ENCODE results near the gene HMCN2. TPM values are rescaled to one million over a fixed set of nuclear protein-coding genes. Genes with fewer than 3 reads are reported as not detected.

HMCN2 gene
- total RNA-seq, 4 donors from 2014 or later: 9.6 to 21.1 (median 15.5) TPM

- TF ChIP-seq EP300 (IDR thresholded peaks at IDR 0.05) (no peak), POLR2A (IDR thresholded peaks at IDR 0.05) (no peak), POLR2AphosphoS5 (IDR thresholded peaks at IDR 0.05) (no peak), CTCF (IDR thresholded peaks at IDR 0.05) (no peak)
- Histone ChIP-seq H3K4me3 (no peak overlapping the region), H3K27me3 (no peaks in the 10 kb centered on the region), H3K27ac (no peak overlapping the region), H3K36me3 (peaks cover 0 to 17% of the 10 kb centered on the region in 2 donors), H3K9me3 (no peaks in the 10 kb centered on the region), H3K4me1 (peaks cover 0 to 11% (median 0%) of the 10 kb centered on the region in 3 donors)
- WGBS, 2 donors (ENCODE audit: low coverage in 1 of 2): 100% methylated on average over 1 of the region's 18 CpGs; no CpG with 5 or more reads in 1 of the 2 donors
- ATAC-seq: no peak
Measured at GRCh38 chr9:130418776-130419175, 153.2 kb downstream of the HMCN2 start.

GRCh38 chr9:130419521-130420035 is 154.0 kb downstream of the HMCN2 start:
- no peak overlapping the region for H3K4me3 ChIP-seq
- 72 to 96% methylated on average over 6 of the region's 8 CpGs for WGBS, 2 donors (ENCODE audit: low coverage in 1 of 2)
- no peaks in the 10 kb centered on the region for H3K27me3 ChIP-seq
- no peaks in the 10 kb centered on the region for H3K9me3 ChIP-seq
- peaks cover 0 to 17% of the 10 kb centered on the region in 2 donors for H3K36me3 ChIP-seq
- TF ChIP-seq POLR2AphosphoS5 (IDR thresholded peaks at IDR 0.05): no peak
- TF ChIP-seq EP300 (IDR thresholded peaks at IDR 0.05): no peak
- no peak for TF ChIP-seq CTCF (IDR thresholded peaks at IDR 0.05)
- no peak for TF ChIP-seq POLR2A (IDR thresholded peaks at IDR 0.05)
- peaks cover 0 to 11% (median 0%) of the 10 kb centered on the region in 3 donors for H3K4me1 ChIP-seq
- no peak overlapping the region for H3K27ac ChIP-seq
- no peak for ATAC-seq

- Histone ChIP-seq H3K9me3 (no peaks in the 10 kb centered on the region), H3K4me3 (no peak overlapping the region), H3K27me3 (no peaks in the 10 kb centered on the region), H3K36me3 (peaks cover 0 to 29% of the 10 kb centered on the region in 2 donors), H3K4me1 (peaks cover 0 to 11% (median 0%) of the 10 kb centered on the region in 3 donors), H3K27ac (no peak overlapping the region)
- TF ChIP-seq POLR2A (IDR thresholded peaks at IDR 0.05): no peak
- no peak for TF ChIP-seq EP300 (IDR thresholded peaks at IDR 0.05)
- no peak for TF ChIP-seq POLR2AphosphoS5 (IDR thresholded peaks at IDR 0.05)
- no peak for TF ChIP-seq CTCF (IDR thresholded peaks at IDR 0.05)
- no peak for ATAC-seq
- 69 to 76% methylated on average over 9 to 13 of the region's 17 CpGs for WGBS, 2 donors (ENCODE audit: low coverage in 1 of 2)
Measured at GRCh38 chr9:130421154-130421801, 155.7 kb downstream of the HMCN2 start.

GRCh38 chr9:130421802-130422276 is 156.3 kb downstream of the HMCN2 start:
- WGBS, 2 donors (ENCODE audit: low coverage in 1 of 2): 59 to 89% methylated on average over 2 to 6 of the region's 13 CpGs

More at GRCh38 chr9:130421802-130422276, 156.3 kb downstream of the HMCN2 start:
- peaks cover 0 to 11% (median 0%) of the 10 kb centered on the region in 3 donors for H3K4me1 ChIP-seq
- H3K4me3 ChIP-seq: no peak overlapping the region
- H3K9me3 ChIP-seq: no peaks in the 10 kb centered on the region
- no peaks in the 10 kb centered on the region for H3K27me3 ChIP-seq
- no peak overlapping the region for H3K27ac ChIP-seq
- peaks cover 0 to 30% of the 10 kb centered on the region in 2 donors for H3K36me3 ChIP-seq
- ATAC-seq: no peak
- TF ChIP-seq EP300 (IDR thresholded peaks at IDR 0.05): no peak
- no peak for TF ChIP-seq POLR2A (IDR thresholded peaks at IDR 0.05)
- no peak for TF ChIP-seq CTCF (IDR thresholded peaks at IDR 0.05)
- TF ChIP-seq POLR2AphosphoS5 (IDR thresholded peaks at IDR 0.05): no peak
